Endothelial cell of umbilical vein (primary cell): ENCODE data around the gene NUAK1. TPM values are rescaled to one million over a fixed set of nuclear protein-coding genes. Genes with fewer than 3 reads are reported as not detected.

ENCODE experiments used
- BruUV-seq: library from RNA; stranded (reverse); fragments of 400-500 nt; replicated peaks from 2 replicates; lab custom pipeline; 2021; lab: Mats Ljungman, UMichigan
- CTCF ChIA-PET: fragments of 300-600, 350-600 bp; sonication (Branson Sonifier 250); formaldehyde crosslinking; loops from one replicate; lab custom pipeline; 2021; ENCODE audit warnings: antibody characterized with exemption, inconsistent platforms; lab: Charles Lee
- POLR2A ChIA-PET: fragments of 300-600, 350-600 bp; sonication (Branson Sonifier 250); formaldehyde crosslinking; loops from one replicate; lab custom pipeline; 2021; ENCODE audit warnings: antibody characterized with exemption, inconsistent platforms; lab: Charles Lee
- DNase-seq: peaks from one replicate; pipeline ENCODE4 v3.0.0-alpha.2; 2011; ENCODE audit warnings: low read depth, low spot score
- FAIRE-seq: peaks from 2 replicates; lab custom pipeline; 2011; peaks lifted over from hg19 to GRCh38; lab: Jason Lieb, UNC
- H2AFZ ChIP-seq: 2 replicates; pipeline ENCODE4 v1.6.0; 2012; ENCODE audit warnings: low read depth, low read length, control low read depth, inconsistent platforms
- H3K27ac ChIP-seq: 2 replicates; pipeline ENCODE4 v1.5.1; 2011; ENCODE audit warnings: low read depth, mild to moderate bottlenecking, control low read depth, low read length, moderate library complexity; ENCODE audit not compliant: insufficient read depth
- H3K27me3 ChIP-seq, 2 experiments: 2 replicates each; pipeline versions ENCODE4 v1.6.0 to v1.6.1; 2011; ENCODE audit warnings: low read length in 2 of 2, mixed read lengths in 1 of 2; ENCODE audit not compliant: control insufficient read depth in 2 of 2, insufficient read depth in 2 of 2
- H3K36me3 ChIP-seq, 2 experiments: 2 replicates in 1 of 2; 3 replicates in 1 of 2; pipeline ENCODE4 v1.5.1; 2011; ENCODE audit warnings: low read length in 2 of 2, mild to moderate bottlenecking in 1 of 2, moderate library complexity in 1 of 2; ENCODE audit not compliant: control insufficient read depth in 2 of 2, insufficient read depth in 2 of 2; ENCODE audit errors: extremely low read depth in 1 of 2
- H3K4me1 ChIP-seq: 3 replicates; pipeline ENCODE4 v1.5.1; 2011; ENCODE audit warnings: mild to moderate bottlenecking, low read length; ENCODE audit not compliant: control insufficient read depth, insufficient read depth; ENCODE audit errors: extremely low read depth
- H3K4me2 ChIP-seq: 2 replicates; pipeline ENCODE4 v1.6.1; 2011; ENCODE audit warnings: low read length, control low read depth, mixed read lengths; ENCODE audit not compliant: insufficient read depth
- H3K4me3 ChIP-seq, 3 experiments: fragments of 200-600 bp in 1 of 3; sonication (generic), shearing (Covaris generic) in 1 of 3; replicated peaks in 1 of 3; 2 replicates each; pipeline ENCODE4 v1.5.1; 2011 to 2016; ENCODE audit warnings: control low read depth in 3 of 3, low read length in 3 of 3, mild to moderate bottlenecking in 2 of 3, inconsistent platforms in 1 of 3, low read depth in 1 of 3, moderate library complexity in 1 of 3; ENCODE audit not compliant: insufficient read depth in 1 of 3
- H3K79me2 ChIP-seq: 2 replicates; pipeline ENCODE4 v1.6.0; 2012; ENCODE audit warnings: low read length, inconsistent platforms; ENCODE audit not compliant: control insufficient read depth, insufficient read depth
- H3K9ac ChIP-seq: replicated peaks from 2 replicates; pipeline ENCODE3; 2011; ENCODE audit warnings: low read length, control low read depth; ENCODE audit not compliant: insufficient read depth; ENCODE audit errors: extremely low read depth
- H3K9me1 ChIP-seq: replicated peaks from 3 replicates; pipeline ENCODE4 v1.6.0; 2011; ENCODE audit warnings: mild to moderate bottlenecking, low read length; ENCODE audit not compliant: control insufficient read depth, insufficient read depth; ENCODE audit errors: extremely low read depth
- H3K9me3 ChIP-seq: replicated peaks from 2 replicates; pipeline ENCODE4 v1.5.1; 2012; ENCODE audit warnings: low read length, inconsistent platforms; ENCODE audit not compliant: control insufficient read depth, insufficient read depth
- H4K20me1 ChIP-seq: replicated peaks from 2 replicates; pipeline ENCODE3; 2011; ENCODE audit warnings: mild to moderate bottlenecking, low read length; ENCODE audit not compliant: control insufficient read depth, insufficient read depth; ENCODE audit errors: extremely low read depth
- EZH2 ChIP-seq: IDR thresholded peaks from 2 replicates; pipeline ENCODE4 v1.6.1; 2012; ENCODE audit warnings: borderline replicate concordance, low read depth, mild to moderate bottlenecking, moderate library complexity, low read length, inconsistent platforms; ENCODE audit not compliant: severe bottlenecking
- GATA2 ChIP-seq: IDR thresholded peaks from 2 replicates; pipeline ENCODE4 v1.7.0; 2011; ENCODE audit warnings: low read depth, mild to moderate bottlenecking, moderate library complexity, mixed read lengths, low read length; ENCODE audit not compliant: insufficient read length, insufficient read depth
- JUN ChIP-seq: IDR thresholded peaks from 2 replicates; pipeline ENCODE4 v1.6.1; 2011; ENCODE audit warnings: borderline replicate concordance, low read depth; ENCODE audit not compliant: insufficient read length, insufficient read depth
- MAX ChIP-seq: IDR thresholded peaks from 2 replicates; pipeline ENCODE4 v1.6.1; 2011; ENCODE audit not compliant: insufficient read depth, insufficient read length
- POLR2A ChIP-seq: IDR thresholded peaks from 2 replicates; pipeline ENCODE4 v1.6.1; 2012; ENCODE audit warnings: low read depth, mild to moderate bottlenecking, control low read depth, low read length
- POLR2AphosphoS5 ChIP-seq: IDR thresholded peaks from 2 replicates; pipeline ENCODE4 v1.6.1; 2012; ENCODE audit warnings: low read depth, mild to moderate bottlenecking, control low read depth, low read length, moderate library complexity; ENCODE audit not compliant: insufficient read depth
- dilution Hi-C: fragments of 300-500 bp; cut with MboI; formaldehyde crosslinking; loops from one replicate; pipeline ENCODE4 v1.15.0; 2019; ENCODE audit warnings: low sequenced_read_pairs; ENCODE audit not compliant: extremely low pct_ligation_motif_present
- intact Hi-C: fragments of 100-400 bp; cut with micrococcal nuclease; formaldehyde crosslinking; loops from one replicate; pipeline ENCODE4 v1.10.0; 2022
- polyA plus RNA-seq, 4 experiments: library from polyadenylated mRNA; depleted of rRNA in 3 of 4; stranded (reverse) in 3 of 4; unstranded in 1 of 4; fragments of >200 nt; gene quantifications; 2 replicates each; pipeline versions ENCODE4 v1.2.1 to v1.2.3, GENCODE V29; 2011 to 2012; ENCODE audit warnings: missing spikeins in 1 of 4
- total RNA-seq: library from RNA; stranded (reverse); gene quantifications from 2 replicates; pipeline ENCODE4 v1.2.3, GENCODE V29; 2021
- TF ChIP-seq, protein P1 (sequence below), 2 donors: IDR thresholded peaks; 1 replicate in 1 of 2; 2 replicates in 1 of 2; pipeline ENCODE4 v1.5.1; 2011; ENCODE audit warnings: low read length in 2 of 2, mild to moderate bottlenecking in 2 of 2, moderate library complexity in 2 of 2, control low read depth in 1 of 2, inconsistent platforms in 1 of 2, low read depth in 1 of 2; ENCODE audit not compliant: insufficient read depth in 1 of 2; ENCODE audit errors: extremely low read depth in 1 of 2

NUAK1 gene
- total and polyA plus RNA-seq, 2 donors (not counting 3 experiments of a cell fraction or from before 2014, with no cell fraction given), result 34.2 to 39.7 TPM

- Histone ChIP-seq H3K4me3 (peak overlapping the region in 2 of 3 experiments; percentile 72 to 73), H3K9me1 (no peaks in the 10 kb centered on the region), H4K20me1 (no peaks in the 10 kb centered on the region), H3K4me1 (peaks cover 67% of the 10 kb centered on the region), H3K27me3 (no peaks in the 10 kb centered on the region), H3K27ac (peak overlapping the region; percentile 77), H3K79me2 (peaks cover 60% of the 10 kb centered on the region), H3K9ac (peak overlapping the region; percentile 89), H3K36me3 (no peaks in the 10 kb centered on the region), H3K4me2 (peak overlapping the region; percentile 66), H3K9me3 (no peaks in the 10 kb centered on the region), H2AFZ (no peak overlapping the region)
- POLR2A ChIA-PET, result no interaction called here
- peak; percentile 90 for DNase-seq
- TF ChIP-seq, protein P1, sequence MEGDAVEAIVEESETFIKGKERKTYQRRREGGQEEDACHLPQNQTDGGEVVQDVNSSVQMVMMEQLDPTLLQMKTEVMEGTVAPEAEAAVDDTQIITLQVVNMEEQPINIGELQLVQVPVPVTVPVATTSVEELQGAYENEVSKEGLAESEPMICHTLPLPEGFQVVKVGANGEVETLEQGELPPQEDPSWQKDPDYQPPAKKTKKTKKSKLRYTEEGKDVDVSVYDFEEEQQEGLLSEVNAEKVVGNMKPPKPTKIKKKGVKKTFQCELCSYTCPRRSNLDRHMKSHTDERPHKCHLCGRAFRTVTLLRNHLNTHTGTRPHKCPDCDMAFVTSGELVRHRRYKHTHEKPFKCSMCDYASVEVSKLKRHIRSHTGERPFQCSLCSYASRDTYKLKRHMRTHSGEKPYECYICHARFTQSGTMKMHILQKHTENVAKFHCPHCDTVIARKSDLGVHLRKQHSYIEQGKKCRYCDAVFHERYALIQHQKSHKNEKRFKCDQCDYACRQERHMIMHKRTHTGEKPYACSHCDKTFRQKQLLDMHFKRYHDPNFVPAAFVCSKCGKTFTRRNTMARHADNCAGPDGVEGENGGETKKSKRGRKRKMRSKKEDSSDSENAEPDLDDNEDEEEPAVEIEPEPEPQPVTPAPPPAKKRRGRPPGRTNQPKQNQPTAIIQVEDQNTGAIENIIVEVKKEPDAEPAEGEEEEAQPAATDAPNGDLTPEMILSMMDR (IDR thresholded peaks at IDR 0.05; ENCODE audit: extremely low read depth in 1 of 2, insufficient read depth in 1 of 2, low read depth in 1 of 2, low read length in 2 of 2), result peak; percentile 75 to 76
- TF ChIP-seq EZH2, result no peak
- TF ChIP-seq MAX, result no peak
- TF ChIP-seq POLR2AphosphoS5, result no peak
- TF ChIP-seq JUN, result no peak
- no peak for TF ChIP-seq GATA2
- TF ChIP-seq POLR2A, result no peak
- dilution Hi-C loops, result no loop called here
- FAIRE-seq, result peak; percentile 93
- CTCF ChIA-PET, result interaction anchor here (0.6 to 8.9 kb wide), 47 partner anchors 10 to 735 kb away, joined by 3 to 112 read pairs (median 5); no protein-coding TSS in a partner anchor
- intact Hi-C loops, result loop anchor here (1.0 to 5.0 kb wide), 12 partner anchors 58 to 716 kb away; no protein-coding TSS in a partner anchor
- BruUV-seq, result no TSS peak
These were observed 2.5 kb downstream of the NUAK1 start for GRCh38 chr12:106136263-106136662.
